ENCODE measurements around the gene PLEKHA4.
A peak's percentile ranks its signal among the peaks of the same experiment; 100 is the strongest.
"Not testable (repeated sequence)": the region's sequence is repeated elsewhere in the genome, so short reads cannot be mapped to it uniquely, and the experiment has no call there.

The PLEKHA4 gene

DNA sequence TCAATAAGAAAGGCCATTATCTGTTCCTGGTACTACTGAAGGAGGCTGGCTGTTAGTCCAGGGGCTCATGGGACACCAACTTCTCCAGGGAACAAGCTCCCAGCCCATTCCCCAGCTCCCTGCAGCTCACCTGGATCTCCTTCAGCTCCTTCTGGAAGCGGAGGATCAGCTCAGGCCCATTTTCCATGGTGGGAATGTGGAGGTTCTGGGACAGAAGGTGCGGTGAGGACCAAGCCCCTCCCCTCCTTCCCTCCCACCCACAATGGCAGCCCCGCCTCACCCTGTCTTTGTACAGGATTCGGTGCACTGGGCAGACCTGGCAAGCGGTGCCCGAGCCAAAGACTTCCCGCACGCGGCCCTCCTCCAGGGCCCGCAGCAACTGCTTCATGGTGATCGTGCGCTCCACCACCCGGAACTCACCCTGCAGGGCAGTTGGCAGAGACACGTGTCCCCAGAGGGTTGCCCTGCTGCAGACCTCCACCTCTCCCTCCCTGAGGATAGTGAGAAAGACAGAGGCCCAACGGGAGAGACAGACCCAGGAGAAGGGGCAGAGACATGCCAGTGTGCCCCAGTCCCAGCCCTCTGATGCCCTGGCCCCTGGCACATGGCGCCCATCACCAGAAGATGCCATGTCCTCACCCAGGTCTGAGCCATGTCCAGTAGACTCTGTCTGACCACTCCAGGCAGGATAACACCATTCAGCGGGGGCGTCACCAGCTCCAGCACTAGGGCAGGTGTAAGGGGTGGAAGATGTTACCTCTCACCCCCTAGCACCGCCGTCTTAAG is 71.9 kb downstream of the PLEKHA4 start:
- no peak for DNase-seq (ENCODE audit: low read depth)

DNA sequence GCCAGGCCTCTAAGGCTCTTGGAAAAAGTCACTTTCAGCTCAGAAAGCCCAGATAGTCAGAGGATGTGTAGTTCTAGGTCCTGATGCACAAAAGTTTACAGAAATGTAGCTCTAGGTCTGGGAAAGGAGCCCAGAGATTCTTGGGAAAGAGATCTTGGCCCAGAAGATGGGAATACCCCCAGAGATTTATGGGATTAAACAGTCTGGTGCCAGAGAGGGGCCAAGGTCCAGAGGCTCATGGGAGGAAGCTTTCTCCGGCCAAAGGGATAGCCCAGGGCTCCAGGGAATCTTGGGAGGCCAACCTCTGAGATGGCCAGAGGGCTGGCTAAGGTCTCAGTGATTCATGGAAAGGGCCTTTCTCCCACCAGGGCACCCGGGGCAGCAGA is 72.7 kb downstream of the PLEKHA4 start:
- no peak for DNase-seq (ENCODE audit: low read depth)

DNA sequence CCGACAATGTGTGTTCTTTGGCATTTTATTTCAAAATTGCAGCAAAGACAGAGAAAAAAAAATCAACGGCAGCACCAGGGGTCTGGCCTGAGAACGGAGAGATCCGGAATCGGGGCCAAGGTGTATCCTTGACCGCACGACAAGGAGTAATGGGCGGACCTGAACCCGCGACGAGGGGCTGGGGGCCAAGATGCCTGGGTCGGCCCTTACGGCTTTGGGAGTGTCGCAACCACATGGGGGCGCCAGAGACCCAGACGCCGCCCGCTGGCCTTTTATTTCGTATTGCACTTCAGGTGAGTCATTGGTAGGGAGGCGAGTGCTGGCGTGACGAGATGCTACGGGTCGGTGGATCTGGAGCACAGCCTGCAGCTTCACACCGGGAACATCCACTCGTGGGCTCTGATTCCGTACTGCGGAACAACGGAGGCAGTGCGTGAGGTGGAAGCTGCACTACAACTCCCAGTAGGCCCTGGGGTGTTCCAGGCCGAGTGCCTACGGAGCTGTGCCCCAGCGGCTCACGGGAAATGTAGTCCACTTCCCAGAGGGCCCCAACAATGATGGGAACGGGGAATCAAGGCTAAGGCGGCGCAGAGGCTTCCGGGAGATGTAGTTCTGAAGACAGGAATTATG is 73.2 kb downstream of the PLEKHA4 start:
- peak; percentile 70 for DNase-seq (ENCODE audit: low read depth)

DNA sequence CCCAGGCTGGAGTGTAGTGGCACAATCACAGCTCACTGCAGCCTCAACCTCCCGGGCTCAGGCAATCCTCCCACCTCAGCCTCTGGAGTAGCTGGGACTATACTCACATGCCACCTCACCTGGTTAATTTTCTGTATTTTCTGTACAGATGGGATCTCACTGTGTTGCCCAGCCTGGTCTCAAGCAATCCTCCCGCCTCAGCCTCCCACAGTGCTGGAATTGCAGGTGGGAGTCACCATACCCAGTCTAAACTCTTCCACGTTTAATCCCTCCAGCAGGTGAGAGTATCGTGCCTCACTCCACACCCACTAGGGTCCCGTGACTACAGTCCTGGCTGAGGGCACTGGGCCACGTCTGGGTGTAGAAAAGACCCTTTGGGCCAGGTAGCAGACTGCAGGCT is 74.1 kb downstream of the PLEKHA4 start:
- DNase-seq (ENCODE audit: low read depth): no peak

DNA sequence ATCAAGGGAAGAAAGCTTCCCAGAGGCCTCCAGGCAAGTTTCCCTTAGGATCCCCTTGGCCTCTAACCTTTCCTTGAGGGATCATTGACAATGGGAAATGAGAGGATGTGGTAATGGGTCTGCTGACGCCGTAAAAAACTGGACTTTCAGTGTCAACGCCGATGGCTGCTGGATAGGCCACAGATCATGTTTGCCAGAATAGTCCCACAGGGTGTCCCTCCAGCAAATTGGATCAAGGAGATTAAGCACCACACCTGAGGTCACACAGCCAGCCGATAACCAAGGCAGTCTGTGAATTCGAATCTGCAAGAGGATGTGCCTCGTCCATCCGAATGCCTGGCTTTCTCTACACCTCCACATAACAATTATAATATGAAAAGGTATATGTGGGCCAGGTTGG is 75.1 kb downstream of the PLEKHA4 start:
- no peak for DNase-seq (ENCODE audit: low read depth)

DNA sequence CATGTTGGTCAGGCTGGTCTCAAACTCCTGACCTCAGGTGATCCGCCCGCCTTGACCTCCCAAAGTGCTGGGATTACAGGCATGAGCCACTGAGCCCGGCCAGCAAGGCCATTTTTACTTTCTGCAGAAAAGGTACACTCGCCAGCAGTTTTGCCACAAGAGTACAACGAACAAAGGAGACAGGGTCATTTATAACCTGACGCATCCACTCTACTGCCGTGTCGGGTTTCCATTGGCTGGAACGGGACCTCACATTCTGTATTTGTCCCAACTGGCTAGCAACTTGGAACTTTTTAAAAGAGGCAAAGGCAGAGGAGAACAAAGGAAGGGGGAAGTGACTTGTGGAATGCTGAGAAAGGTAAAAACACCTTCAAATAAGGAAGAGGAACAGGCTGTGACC is 81.1 kb downstream of the PLEKHA4 start:
- not testable (repeated sequence) for DNase-seq (ENCODE audit: low read depth)

Measured in activated T-helper 1 cell treated with Interleukin-2 at 50 U/mL for 16 hours (primary cell).